Right lobe of liver (tissue), 4 donors: Measurements from ENCODE around the gene APP.

Source experiments
- CTCF ChIP-seq, 4 donors: fragments of 200-600 bp in 3 of 4; fragments of 450-650 bp in 1 of 4; IDR thresholded peaks; one replicate each; pipeline versions ENCODE4 v1.5.1 to v1.8.0; 2016 to 2022; ENCODE audit warnings: antibody characterized with exemption in 4 of 4, mild to moderate bottlenecking in 2 of 4
- POLR2A ChIP-seq: fragments of 450-650 bp; IDR thresholded peaks from one replicate; pipeline ENCODE4 v1.6.1; 2017; ENCODE audit warnings: antibody characterized with exemption, mild to moderate bottlenecking
- donor health status: DM: no; HTN: no; CAD: no.
- donor health status: DM: no; HTN: no; CAD: no.
- donor health status: DM: no; HTN: yes; CAD: no.

GRCh38 chr21:25859235-25859929 lies 311.2 kb downstream of the APP start:
- TF ChIP-seq CTCF (IDR thresholded peaks at IDR 0.05) (no peak), POLR2A (no peak)
